HG03460 (cell line): ENCODE results near the gene POMT2.
"Not testable (repeated sequence)": the region's sequence is repeated elsewhere in the genome, so short reads cannot be mapped to it uniquely, and the experiment has no call there.

Experiments
- ATAC-seq: cut with Tn5 transposase; IDR thresholded peaks from one replicate; pipeline ENCODE4 v1.9.1; 2021; ENCODE audit not compliant: unreplicated experiment

Gene POMT2

DNA sequence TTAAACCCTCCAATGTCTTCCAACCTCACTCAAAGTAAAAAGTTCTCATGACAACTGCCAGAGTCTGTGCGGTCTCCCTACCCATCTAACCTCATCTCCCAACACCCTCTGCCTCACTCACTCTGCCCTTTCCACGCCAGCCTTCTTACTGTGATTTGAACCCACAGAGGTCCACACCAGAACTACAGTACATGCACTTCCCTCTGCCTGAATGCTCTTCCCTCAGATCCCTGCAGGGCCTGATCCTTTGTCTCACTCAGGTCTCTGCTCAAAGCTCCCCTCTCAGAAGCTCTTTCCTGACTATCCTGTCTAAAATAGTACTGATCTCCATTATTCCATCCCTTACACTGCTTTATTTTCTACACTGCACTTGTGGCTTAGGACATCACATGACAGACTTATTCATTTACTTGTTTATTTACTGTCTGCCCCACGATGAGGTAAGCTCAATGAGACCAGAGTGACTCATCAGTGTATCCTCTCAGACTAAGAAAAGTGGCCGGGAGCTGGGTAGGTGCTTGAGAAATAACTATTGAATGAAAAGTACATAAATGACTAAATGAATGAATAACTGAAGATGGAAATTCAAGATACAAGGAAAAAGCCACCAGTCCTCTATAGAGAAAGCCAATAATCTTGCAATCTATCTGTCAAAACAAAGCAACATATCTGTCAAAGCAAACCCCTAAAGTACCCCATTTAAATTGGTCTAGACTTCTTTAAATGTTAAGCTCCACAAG, 17.1 kb downstream of the POMT2 start:
- ATAC-seq: no peak

DNA sequence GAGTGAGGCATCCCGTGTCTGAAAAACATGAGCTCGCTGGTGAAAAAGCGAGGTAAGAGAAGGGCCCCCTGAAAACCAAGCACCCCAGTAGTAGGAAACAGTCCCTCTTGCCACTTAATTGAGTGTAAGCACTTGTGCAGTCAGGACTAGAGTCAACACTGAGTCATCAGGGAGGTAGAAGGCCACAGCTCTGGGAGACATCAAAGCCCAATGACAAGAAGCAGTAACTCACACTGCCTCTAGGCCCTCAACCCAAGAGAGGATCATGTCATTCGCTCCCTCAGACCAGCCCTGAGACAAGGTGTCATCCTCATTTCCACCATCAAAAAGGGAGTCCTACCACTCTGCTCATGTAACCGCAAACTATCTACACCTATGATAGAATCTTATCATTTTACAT, 17.8 kb downstream of the POMT2 start:
- ATAC-seq: no peak

DNA sequence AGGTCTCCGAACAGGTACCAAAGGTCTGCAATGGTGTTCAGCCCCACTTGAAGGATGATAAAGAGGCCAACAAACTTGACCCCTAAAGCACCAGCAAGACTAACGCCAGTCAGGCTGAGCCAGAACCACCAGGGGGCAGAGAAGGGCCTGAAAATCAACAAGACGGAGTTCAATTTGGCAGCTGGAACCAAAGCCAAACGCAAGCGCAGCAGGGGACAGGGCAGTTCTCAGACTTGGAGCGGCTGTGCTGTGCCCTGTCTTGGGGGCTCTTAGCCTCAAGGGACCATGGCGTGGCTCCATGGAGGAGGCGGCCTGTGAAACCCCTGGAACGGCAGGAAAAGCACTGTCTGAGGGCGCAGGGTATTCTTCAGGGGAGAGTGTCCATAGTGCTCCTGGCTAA, 19.6 kb downstream of the POMT2 start:
- ATAC-seq: no peak

DNA sequence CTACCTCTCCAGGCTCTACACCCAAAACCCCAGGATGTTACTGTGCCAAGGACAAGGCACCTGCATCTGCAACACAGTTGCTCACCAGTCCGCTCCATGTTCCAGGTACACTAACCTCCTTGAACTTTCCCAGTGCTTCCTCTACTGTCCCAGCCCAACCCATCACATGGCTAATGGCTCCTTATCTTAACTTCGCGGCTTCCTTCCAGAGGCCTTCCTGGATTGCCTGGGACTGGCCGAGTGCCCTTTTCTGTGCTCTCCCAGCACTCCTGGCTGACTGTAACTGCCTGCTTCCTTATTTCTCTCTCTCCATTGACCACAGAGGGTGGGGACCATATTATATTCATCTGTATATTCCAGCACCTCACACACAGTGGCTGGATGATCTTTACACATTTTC, 20.9 kb downstream of the POMT2 start:
- ATAC-seq: no peak

DNA sequence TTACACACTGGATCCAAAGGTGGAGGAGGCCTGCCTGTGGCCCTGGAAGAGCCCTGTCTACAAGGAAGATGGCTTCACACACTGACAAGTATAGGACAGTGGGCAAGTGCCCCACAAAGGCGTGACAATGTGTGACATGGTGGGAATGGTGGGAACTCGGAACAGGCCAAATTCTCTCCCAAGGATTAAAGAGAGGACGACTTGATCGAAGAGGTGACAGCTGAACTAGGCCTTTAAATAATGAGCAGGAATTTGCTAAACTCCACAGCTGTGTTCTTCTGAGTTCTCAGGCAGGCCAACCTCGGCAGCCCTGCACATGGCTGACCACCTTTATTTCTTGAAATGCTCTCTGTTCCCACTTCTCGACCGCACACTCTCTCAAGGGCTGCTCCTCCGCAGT, 23.8 kb downstream of the POMT2 start:
- no peak for ATAC-seq

DNA sequence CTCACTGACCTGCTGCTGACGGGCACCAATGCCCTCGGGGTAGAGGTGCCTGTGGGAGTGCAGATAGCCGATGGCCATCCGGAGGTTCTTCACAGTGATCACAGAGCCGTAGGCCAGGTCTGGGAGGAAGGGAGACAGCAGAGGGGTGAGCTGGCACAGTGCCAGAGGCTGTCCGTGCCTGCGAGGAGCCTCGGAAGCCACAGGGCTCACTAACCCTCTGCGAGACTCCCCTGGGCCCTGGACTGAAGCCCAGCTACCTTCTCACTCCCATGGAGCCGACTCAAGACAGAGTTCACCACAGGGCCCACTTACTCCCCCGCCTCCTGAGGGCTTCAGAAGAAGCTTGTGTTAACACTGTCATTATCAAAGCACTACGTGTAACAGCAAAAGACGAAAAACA, 24.5 kb downstream of the POMT2 start:
- no peak for ATAC-seq

DNA sequence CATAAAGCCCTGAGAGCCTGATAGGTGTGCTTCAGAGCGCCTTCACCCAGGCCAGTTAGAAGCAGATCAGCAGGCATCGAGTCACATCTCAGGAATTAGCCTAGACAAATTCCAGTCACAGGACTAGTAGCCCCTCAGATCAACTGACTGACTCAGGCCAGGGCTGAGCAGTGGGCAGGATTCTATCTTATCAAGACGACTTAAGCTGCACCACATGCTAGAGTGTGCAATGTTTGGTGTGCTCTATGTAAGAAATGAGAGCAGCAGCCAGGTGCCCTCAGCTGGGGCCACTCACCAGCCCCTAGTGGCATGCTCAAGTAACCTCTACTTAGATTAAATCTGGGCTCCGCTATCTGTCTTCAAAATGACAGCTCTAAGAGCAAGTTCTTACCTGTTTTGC, 30.0 kb downstream of the POMT2 start:
- no peak for ATAC-seq

DNA sequence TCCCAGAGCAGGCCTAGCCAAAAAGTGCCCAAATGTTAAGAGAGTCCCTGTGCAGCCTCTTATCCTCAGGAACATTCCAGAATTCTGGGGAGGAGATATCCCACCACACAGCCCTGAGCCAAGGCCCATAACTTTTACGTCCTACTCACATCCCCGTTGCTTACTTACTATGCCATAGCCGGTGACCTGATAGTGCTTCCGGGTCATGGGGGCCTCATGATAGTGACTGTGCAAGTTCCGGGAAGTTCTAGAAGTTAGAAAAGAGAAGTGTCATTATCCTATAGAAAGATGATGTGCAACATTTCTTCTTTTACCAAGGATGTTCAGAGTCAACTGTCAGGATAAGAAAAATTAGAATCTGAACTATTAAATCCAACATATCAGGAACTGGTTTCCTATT, 34.1 kb downstream of the POMT2 start:
- ATAC-seq: no peak

DNA sequence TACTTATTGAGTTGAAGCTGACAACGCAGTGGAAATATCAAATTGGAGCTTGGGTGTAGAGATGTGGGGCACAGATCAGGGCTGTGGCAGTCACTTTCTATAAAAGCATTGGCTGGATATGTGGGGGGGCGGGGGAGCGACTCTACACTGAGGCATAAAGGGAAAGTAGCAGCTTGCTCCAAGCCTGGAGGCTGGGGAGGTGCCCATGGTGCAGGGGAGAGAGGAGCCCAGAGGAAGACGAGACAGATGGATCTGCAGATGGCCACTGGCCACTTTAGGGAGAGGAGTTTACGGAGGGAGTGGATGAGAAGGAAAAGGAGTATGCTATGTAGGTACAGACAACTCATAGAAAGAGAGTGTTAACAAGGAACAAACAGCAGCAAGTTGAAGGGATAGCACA, 36.2 kb downstream of the POMT2 start:
- no peak for ATAC-seq

DNA sequence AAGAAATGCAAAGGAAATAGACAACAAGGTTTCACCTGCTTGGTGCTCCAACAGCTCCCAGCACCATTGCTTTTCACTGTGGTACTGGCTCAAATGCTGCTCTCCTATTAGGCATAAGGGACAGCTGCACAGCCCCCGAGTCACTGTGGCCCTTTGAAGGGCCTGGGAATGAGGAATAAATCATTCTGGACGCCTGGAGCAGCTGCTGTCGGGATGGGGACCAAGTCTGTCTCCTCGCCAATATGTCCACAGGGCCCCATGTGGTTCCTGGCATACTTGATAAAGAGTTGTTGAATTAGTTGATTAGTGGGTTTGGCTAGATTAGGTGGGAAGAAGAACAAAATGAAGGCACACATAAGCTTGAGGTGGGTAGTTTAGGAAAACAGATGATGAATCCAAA, 36.6 kb downstream of the POMT2 start:
- ATAC-seq: no peak

DNA sequence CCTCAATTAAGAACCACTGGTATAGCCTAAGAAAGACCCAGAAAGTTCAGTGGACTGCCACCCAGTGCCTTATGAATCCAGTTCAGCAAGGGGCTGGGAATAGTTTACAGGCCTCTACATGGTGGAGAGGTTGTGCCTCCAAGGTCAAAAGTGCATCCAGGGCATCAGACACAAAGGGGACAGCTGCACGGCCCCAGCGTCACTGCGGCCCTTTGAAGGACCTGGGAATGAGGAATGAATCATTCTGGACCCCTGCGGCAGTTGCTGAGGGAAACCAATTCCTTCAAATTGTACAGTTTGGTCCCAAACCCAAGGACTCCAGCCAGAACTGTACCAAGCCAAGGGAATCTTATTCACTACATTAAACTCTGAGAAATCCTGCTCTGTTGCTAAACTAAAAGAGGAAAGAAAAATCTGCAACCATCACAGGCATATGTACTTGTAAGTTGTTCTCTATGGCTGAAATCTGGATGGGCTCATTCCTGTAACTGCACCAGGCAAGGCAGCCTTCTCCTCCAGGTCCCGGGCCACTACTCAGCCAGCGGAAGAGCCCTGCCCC, 38.8 kb downstream of the POMT2 start:
- ATAC-seq: no peak

DNA sequence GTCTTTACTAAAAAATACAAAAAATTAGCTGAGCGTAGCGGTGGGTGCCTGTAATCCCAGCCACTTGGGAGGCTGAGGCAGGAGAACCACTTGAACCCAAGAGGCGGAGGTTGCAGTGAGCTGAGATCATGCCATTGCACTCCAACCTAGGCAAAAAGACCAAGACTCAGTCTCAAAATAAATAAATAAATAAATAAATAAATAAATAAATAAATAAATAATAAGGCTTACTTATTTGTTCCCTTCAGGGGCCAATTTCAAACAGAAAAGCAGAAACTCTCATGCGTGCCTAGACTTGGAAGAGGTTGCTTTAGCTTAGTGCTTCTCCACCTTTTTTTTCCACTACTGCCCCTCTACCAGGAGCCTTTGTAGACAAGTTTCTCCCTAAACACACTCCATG, 39.8 kb downstream of the POMT2 start:
- ATAC-seq: not testable (repeated sequence)

DNA sequence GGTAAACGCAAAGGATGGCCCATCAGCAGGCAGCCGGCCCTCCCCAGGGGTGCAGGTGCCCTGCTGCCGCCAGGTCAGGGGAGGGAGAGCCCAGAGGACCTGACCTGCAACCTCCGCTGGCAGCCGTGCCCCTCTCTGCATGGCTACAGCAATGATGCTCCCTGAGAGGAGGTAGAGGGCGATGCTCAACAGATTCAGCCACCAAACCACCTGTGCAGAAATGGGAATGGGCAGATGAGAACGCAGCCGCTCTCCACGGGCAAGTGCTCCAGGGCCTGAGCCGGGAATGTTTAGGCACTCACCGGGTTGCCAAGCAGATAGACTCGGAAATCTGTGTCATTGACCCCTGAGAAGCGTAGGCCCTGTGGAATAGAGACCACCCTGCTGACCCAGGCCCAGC, 41.0 kb downstream of the POMT2 start:
- no peak for ATAC-seq

DNA sequence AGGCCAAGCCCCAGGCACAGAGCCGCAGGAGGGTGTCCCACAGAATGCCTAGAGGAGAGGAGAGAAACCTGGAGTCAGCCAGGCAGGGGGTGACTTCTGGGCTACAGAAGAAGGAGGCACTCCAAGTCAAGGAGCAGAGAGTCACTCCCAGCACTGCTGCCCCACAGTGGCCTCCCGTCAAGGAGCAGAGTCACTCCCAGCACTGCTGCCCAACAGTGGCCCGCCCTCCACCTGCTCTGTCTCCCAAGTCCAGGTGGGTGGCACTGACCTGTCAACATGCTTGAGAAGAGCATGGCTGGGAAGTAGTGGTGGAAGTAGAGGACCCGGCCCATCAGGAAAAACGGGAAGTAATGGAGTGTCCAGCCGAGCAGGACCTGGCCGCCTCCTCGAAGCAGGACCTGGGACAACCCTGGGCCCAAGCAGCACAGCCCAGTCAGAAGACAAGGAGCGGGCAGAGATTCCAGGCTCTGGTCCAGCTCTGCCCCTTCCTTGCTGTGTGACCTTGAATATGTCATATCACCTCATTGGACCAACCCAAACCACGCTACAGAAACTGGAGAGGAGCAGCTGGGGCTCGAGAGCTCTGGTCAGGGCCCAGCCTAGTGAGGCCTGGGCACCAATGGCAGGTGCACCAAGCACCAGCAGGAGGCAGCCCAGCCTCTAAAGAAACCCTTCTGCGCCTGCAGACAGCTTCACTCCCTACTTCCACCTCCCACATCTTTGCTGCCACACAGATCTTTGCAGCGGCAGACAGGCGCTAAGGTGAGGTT, 42.0 kb downstream of the POMT2 start:
- no peak for ATAC-seq

DNA sequence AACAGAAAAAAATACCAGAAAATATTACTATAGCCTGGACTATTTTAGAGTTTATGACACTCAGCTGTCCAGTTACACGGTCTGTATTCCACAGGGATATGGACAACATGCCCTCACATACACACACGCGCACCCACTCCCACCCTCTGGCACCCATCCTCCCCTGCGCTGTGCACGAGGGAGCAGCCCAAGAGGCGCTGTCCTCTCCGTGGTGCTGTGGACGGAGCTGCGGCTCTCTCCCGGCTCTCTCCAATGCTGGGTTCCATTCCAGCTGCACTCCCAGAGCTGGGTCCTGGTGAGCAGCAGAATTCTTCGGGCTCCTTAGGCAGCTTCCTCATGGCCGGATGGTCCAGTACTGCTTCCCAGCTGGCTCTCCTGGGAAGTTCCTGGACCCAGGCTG, 43.7 kb downstream of the POMT2 start:
- ATAC-seq: no peak

DNA sequence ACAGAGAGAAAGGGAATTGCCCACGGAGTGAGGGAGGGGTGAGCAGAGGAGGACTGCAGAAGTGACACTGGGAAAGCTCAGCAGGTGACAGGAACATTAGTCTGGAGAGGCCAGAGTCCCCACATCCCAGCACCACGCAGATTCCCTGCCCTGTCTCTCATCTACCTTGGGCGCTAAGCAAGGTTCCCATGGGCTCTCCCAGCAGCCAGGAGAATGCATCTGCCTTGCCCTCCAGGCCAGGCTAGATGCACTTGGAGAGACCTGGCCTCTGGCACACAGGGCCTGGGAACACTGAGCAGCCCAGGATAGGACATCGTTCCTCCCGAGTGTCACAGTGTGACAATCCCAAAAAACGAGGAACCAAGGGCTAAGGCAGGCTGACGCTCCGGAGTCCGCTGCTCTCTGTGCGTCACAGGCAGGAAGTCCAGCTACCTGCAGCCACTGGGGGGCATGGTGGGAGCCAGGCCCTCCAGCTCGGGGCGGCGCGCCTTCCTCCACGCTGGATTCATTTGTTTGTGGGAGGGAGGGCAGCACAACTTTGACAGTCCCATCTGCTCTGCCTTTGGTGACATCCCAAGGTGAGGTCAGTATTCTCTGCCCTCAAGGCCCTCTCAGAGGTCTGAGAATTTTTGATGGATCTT, 44.3 kb downstream of the POMT2 start:
- ATAC-seq: no peak

DNA sequence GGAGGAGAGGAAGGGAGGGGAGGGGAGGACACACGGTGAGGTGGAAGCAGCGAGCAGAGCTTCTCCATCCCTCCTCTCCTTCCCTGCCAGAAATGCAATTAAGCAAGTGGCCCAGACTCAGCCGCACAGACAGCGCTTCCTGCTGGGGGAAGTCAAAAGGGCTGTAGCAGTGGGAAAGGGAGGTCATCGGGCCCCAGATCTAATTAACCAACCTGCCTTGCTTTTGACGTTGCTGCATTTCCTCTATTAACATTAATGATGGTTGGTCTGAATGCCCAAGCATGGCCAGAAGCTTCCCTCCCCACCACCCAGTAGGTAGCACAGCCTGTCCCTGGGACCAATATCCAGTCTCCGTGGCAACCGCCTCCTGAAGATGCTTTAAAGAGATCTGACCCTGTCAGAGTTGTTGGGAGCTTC, 45.1 kb downstream of the POMT2 start:
- no peak for ATAC-seq

DNA sequence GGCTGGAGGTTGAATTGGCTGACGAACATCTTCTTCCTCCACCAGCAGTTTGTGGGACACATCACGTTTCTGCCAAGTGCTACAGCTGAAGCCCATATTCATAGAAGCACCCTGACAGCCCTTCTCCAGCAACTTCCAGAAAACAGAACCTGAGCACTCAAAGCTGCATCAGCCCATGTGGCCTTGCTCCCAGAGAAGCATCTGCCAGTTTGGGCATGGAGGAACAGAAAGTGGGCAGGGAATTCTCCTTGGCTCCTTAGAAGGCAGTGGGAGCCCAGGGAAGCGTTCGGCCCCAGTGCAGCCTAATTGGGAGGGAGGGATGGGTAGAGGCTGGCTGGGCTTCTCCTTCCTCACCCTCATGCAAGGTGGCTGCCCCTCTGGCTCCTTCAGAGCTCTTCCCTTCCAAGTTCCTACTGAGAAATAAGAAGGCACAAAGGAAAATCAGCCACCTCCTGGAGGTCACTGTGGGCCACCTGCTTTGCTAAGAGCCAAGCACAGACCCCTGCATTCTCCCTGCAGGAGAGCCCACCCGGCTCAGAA, 45.6 kb downstream of the POMT2 start:
- no peak for ATAC-seq

DNA sequence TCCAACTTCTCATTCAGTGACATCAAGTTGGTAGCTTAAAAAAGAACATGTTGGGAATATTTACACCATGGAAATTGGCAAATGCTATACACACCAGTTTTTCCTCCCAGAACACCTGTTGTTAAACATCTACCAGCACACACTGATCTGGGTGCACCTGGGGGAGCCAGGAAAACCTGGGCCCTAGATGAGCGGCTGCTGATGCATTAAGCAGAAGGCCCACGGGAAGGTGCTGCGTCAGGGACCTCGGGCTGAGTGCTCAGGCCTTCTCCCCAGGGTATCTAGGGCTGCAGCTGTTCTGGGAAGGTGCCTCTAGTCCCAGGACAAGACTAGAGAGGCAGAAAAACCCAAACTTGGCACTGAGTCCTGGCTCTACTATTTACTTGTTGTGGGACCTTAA, 46.9 kb downstream of the POMT2 start:
- no peak for ATAC-seq

DNA sequence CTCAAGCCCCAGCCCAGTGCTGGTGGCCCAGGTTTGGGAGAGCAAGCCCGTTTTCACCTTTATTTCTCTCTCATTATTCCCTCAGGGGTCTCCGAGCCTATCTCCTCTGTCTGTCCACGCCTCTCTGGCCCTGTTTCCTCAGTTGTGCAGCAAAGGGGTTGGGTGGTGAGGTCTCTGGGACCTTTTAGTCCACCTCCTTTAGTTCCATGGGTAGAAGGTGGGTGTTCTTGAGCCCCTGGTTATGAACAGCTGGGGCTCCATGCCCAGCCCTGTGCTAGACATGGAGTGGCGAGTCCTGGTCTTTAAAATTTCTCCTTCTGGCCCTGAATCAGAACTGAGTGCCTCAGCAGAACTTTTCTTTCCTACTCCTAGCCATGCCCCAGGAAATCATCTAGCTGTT, 48.4 kb downstream of the POMT2 start:
- ATAC-seq: no peak

DNA sequence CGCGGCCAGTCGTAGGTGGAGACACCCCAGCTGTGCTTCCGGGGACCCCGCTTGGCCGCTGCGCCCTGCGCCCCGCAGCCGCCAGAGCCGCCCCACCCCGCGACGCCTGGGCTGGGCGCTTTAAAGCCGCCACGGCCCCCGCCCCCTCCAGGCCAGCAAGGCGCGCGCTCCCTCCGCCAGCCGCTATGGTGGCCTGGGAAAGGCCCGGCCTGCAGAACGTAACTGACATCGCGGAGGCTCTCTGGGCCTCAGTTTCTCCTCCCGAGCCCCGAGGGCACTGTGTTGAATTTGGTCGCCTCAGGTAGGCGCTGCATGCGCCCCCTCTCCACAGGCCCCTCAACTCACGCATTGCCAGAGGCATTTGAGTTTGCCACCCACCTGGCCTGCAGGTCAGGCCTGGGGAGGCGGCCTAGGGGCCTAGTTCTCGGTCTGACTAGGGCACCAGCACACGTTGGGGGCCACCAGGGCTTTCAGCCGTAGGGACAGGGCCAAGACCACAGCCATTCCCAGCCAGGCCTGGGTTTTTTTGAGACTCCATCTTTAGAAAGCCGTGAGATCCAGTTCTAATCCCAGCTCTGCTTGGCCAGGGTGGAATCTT, 49.5 kb downstream of the POMT2 start, which contains the start of gene NGB:
NGB (minus strand) TSS at position 94 of the 598 bp plus-strand sequence. CDS start 269 bp downstream, outside the sequence.
- ATAC-seq: no peak
